ENCODE data around the gene ARID1B.

The ARID1B gene

GRCh38 chr6:156783958-156784357 lies 6.8 kb downstream of the ARID1B start:
- peaks cover 53% of the 10 kb centered on the region for H3K4me1 ChIP-seq (ENCODE audit: insufficient read depth, low read length)
- peak overlapping the region; percentile 74 for H3K4me2 ChIP-seq (ENCODE audit: insufficient read depth, low read length)
- H3K27me3 ChIP-seq (ENCODE audit: insufficient read depth, low read length, poor library complexity) = no peaks in the 10 kb centered on the region
- no peak overlapping the region for H2AFZ ChIP-seq (ENCODE audit: low read depth, low read length)
- no peak overlapping the region for H3K9ac ChIP-seq (ENCODE audit: low read depth, low read length)
- no peaks in the 10 kb centered on the region for H3K9me3 ChIP-seq (ENCODE audit: insufficient read depth, low read length, severe bottlenecking)
- no peak overlapping the region for H3K27ac ChIP-seq (ENCODE audit: low read length)
- H3K36me3 ChIP-seq (ENCODE audit: insufficient read depth, low read length) = peaks cover 35% of the 10 kb centered on the region
- DNase-seq = no peak
- no peak for TF ChIP-seq CTCF (IDR thresholded peaks at IDR 0.05; ENCODE audit: borderline replicate concordance, extremely low read depth, low read length, poor library complexity, severe bottlenecking)
- TF ChIP-seq EZH2 (IDR thresholded peaks at IDR 0.05; ENCODE audit: borderline replicate concordance, low read depth, low read length, severe bottlenecking) = no peak
- no peak for ATAC-seq (ENCODE audit: insufficient read depth, low read depth)
- peaks cover 87% of the 10 kb centered on the region for H4K20me1 ChIP-seq (ENCODE audit: insufficient read depth, low read length)
- H3K79me2 ChIP-seq (ENCODE audit: insufficient read depth, low read length) = peaks cover 100% of the 10 kb centered on the region
- no peak overlapping the region for H3K4me3 ChIP-seq (ENCODE audit: low read depth in 1 of 2, low read length in 2 of 2)

- Histone ChIP-seq H3K27ac (ENCODE audit: low read length) (no peak overlapping the region), H3K4me2 (ENCODE audit: insufficient read depth, low read length) (no peak overlapping the region; the same call in 1 of the 2 replicates), H4K20me1 (ENCODE audit: insufficient read depth, low read length) (peaks cover 93% of the 10 kb centered on the region), H3K4me1 (ENCODE audit: insufficient read depth, low read length) (peaks cover 48% of the 10 kb centered on the region), H3K9me3 (ENCODE audit: insufficient read depth, low read length, severe bottlenecking) (no peaks in the 10 kb centered on the region), H3K79me2 (ENCODE audit: insufficient read depth, low read length) (peaks cover 100% of the 10 kb centered on the region), H3K9ac (ENCODE audit: low read depth, low read length) (no peak overlapping the region), H3K36me3 (ENCODE audit: insufficient read depth, low read length) (peaks cover 38% of the 10 kb centered on the region), H3K4me3 (ENCODE audit: low read depth in 1 of 2, low read length in 2 of 2) (no peak overlapping the region), H2AFZ (ENCODE audit: low read depth, low read length) (no peak overlapping the region), H3K27me3 (ENCODE audit: insufficient read depth, low read length, poor library complexity) (no peaks in the 10 kb centered on the region)
- no peak for ATAC-seq (ENCODE audit: insufficient read depth, low read depth)
- TF ChIP-seq EZH2 (IDR thresholded peaks at IDR 0.05; ENCODE audit: borderline replicate concordance, low read depth, low read length, severe bottlenecking) = no peak
- TF ChIP-seq CTCF (IDR thresholded peaks at IDR 0.05; ENCODE audit: borderline replicate concordance, extremely low read depth, low read length, poor library complexity, severe bottlenecking) = no peak
- no peak for DNase-seq
Measured at GRCh38 chr6:156786652-156787051, 9.5 kb downstream of the ARID1B start.

GRCh38 chr6:156787569-156788492 lies 10.7 kb downstream of the ARID1B start:
- H3K27ac ChIP-seq (ENCODE audit: low read length) = no peak overlapping the region
- H3K9ac ChIP-seq (ENCODE audit: low read depth, low read length) = no peak overlapping the region
- peaks cover 38% of the 10 kb centered on the region for H3K36me3 ChIP-seq (ENCODE audit: insufficient read depth, low read length)
- no peak for ATAC-seq (ENCODE audit: insufficient read depth, low read depth)
- TF ChIP-seq EZH2 (IDR thresholded peaks at IDR 0.05; ENCODE audit: borderline replicate concordance, low read depth, low read length, severe bottlenecking) (no peak), CTCF (IDR thresholded peaks at IDR 0.05; ENCODE audit: borderline replicate concordance, extremely low read depth, low read length, poor library complexity, severe bottlenecking) (no peak)
- peak overlapping the region; percentile 34; the same call in 1 of the 2 replicates for H3K4me2 ChIP-seq (ENCODE audit: insufficient read depth, low read length)
- H3K9me3 ChIP-seq (ENCODE audit: insufficient read depth, low read length, severe bottlenecking) = no peaks in the 10 kb centered on the region
- H3K4me3 ChIP-seq (ENCODE audit: low read depth in 1 of 2, low read length in 2 of 2) = no peak overlapping the region
- H3K4me1 ChIP-seq (ENCODE audit: insufficient read depth, low read length) = peaks cover 36% of the 10 kb centered on the region
- H3K27me3 ChIP-seq (ENCODE audit: insufficient read depth, low read length, poor library complexity) = no peaks in the 10 kb centered on the region
- no peak for DNase-seq
- H4K20me1 ChIP-seq (ENCODE audit: insufficient read depth, low read length) = peaks cover 96% of the 10 kb centered on the region
- H2AFZ ChIP-seq (ENCODE audit: low read depth, low read length) = no peak overlapping the region
- H3K79me2 ChIP-seq (ENCODE audit: insufficient read depth, low read length) = peaks cover 100% of the 10 kb centered on the region

Measured in DND-41 (cell line).